Measurements from ENCODE around the gene GIPC2. TPM values are rescaled to one million over a fixed set of nuclear protein-coding genes. Genes with fewer than 3 reads are reported as not detected.

Gene GIPC2
- total and polyA plus RNA-seq, 10 of the 15 experiments (the other 5 are each of a cell fraction or from before 2014, with no cell fraction given) = 0.03 to 0.23 (median 0.06) TPM; not detected in 2

DNA sequence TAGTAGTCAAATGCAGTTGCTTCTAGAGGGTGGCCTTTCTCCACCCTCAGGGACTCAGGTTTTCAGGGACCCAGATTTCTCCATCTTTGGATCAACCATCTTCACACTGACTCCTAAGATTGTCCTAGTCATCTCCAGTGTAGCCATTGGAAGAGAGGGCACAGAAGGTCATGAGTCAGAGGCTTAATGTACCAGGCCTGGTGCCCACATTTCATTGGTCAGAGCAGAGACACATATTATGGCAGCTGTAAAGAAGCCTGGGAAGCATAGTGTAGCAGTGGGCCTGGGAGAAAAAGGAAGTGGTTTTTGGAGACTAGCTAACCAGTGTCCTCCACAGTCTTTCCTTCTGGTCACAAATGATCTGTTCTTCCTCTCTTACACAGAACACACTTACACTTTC, 122.5 kb downstream of the GIPC2 start:
- Histone ChIP-seq H2AFZ (ENCODE audit: control insufficient read depth, low read depth, low read length) (no peak overlapping the region), H4K20me1 (ENCODE audit: control insufficient read depth, insufficient read depth) (no peaks in the 10 kb centered on the region), H3K27ac (ENCODE audit: control insufficient read depth, insufficient read depth) (no peak overlapping the region), H3K79me2 (ENCODE audit: control insufficient read depth, insufficient read depth, low read length) (no peaks in the 10 kb centered on the region), H3K9me3 (replicated peaks; ENCODE audit: control insufficient read depth, insufficient read depth, low read length) (no peaks in the 10 kb centered on the region), H3K27me3 (replicated peaks in 1 of 2; ENCODE audit: control insufficient read depth in 2 of 2, insufficient read depth in 2 of 2, low read length in 1 of 2) (no peaks in the 10 kb centered on the region), H3K9ac (ENCODE audit: control insufficient read depth, insufficient read depth, low read length) (no peak overlapping the region), H3K4me3 (no peak overlapping the region), H3K4me2 (ENCODE audit: control insufficient read depth, insufficient read depth) (no peak overlapping the region), H3K4me1 (ENCODE audit: control insufficient read depth, insufficient read depth, low read length) (no peaks in the 10 kb centered on the region), H3K36me3 (ENCODE audit: control insufficient read depth in 2 of 2, insufficient read depth in 2 of 2, low read length in 1 of 2) (no peaks in the 10 kb centered on the region)
- intact Hi-C loops (cut with micrococcal nuclease; ENCODE audit: unreplicated experiment) = no loop called here
- FAIRE-seq (no peak), DNase-seq (ENCODE audit: low read depth, low spot score) (no peak), ATAC-seq (no peak)
- in situ Hi-C loops (cut with MboI) = no loop called here
- ChIA-PET RAD21 (ENCODE audit: unreplicated experiment) (no interaction called here), SMC1A (ENCODE audit: uncharacterized antibody, unreplicated experiment) (no interaction called here), CTCF (interaction anchor here (0.8 kb wide), 1 partner anchor 37 kb away, joined by 3 read pairs; no protein-coding TSS in a partner anchor), POLR2A (no interaction called here)
- BruUV-seq (replicated peaks) = no TSS peak
- no peak for TF ChIP-seq HDAC2 (IDR thresholded peaks at IDR 0.05)

DNA sequence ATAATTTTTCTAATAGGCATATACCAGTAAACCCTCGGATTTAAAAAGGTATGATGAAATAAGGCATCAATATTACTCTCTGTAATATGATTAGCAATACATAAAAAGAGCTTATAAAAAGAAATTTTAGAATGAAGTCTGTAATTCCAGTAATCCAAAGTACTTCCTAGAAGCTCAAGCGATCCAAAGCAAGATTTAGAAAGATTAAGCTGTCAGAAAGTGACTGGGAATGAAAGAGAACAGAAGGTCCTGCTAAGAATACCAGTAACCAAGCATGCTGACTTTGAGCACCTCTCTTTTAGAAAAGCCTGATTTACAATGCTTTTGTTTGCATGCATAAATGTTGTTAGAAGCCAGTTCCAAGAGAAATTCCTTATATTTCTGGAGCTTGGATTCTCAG, 125.1 kb downstream of the GIPC2 start:
- no peaks in the 10 kb centered on the region for H3K9me3 ChIP-seq (replicated peaks; ENCODE audit: control insufficient read depth, insufficient read depth, low read length)
- ATAC-seq (no peak), FAIRE-seq (no peak), DNase-seq (ENCODE audit: low read depth, low spot score) (no peak)
- SMC1A ChIA-PET (ENCODE audit: uncharacterized antibody, unreplicated experiment) = interaction anchor here (1.0 kb wide), 1 partner anchor 9 kb away, joined by 3 read pairs; no protein-coding TSS in a partner anchor
- intact Hi-C loops (cut with micrococcal nuclease; ENCODE audit: unreplicated experiment) = no loop called here
- no peaks in the 10 kb centered on the region for H3K4me1 ChIP-seq (ENCODE audit: control insufficient read depth, insufficient read depth, low read length)
- H2AFZ ChIP-seq (ENCODE audit: control insufficient read depth, low read depth, low read length) = no peak overlapping the region
- RAD21 ChIA-PET (ENCODE audit: unreplicated experiment) = no interaction called here
- H3K9ac ChIP-seq (ENCODE audit: control insufficient read depth, insufficient read depth, low read length) = no peak overlapping the region
- no peak overlapping the region for H3K27ac ChIP-seq (ENCODE audit: control insufficient read depth, insufficient read depth)
- no peak overlapping the region for H3K4me2 ChIP-seq (ENCODE audit: control insufficient read depth, insufficient read depth)
- no peaks in the 10 kb centered on the region for H4K20me1 ChIP-seq (ENCODE audit: control insufficient read depth, insufficient read depth)
- 0% methylated on average over 2 of the region's 2 CpGs for WGBS (ENCODE audit: insufficient coverage, insufficient replicate concordance, low lambda C conversion rate, missing lambda C conversion rate)
- no TSS peak for BruUV-seq (replicated peaks)
- H3K79me2 ChIP-seq (ENCODE audit: control insufficient read depth, insufficient read depth, low read length) = no peaks in the 10 kb centered on the region
- no peaks in the 10 kb centered on the region for H3K27me3 ChIP-seq (replicated peaks in 1 of 2; ENCODE audit: control insufficient read depth in 2 of 2, insufficient read depth in 2 of 2, low read length in 1 of 2)
- H3K36me3 ChIP-seq (ENCODE audit: control insufficient read depth in 2 of 2, insufficient read depth in 2 of 2, low read length in 1 of 2) = no peaks in the 10 kb centered on the region
- CTCF ChIA-PET = no interaction called here
- TF ChIP-seq CHD2 (IDR thresholded peaks at IDR 0.05; ENCODE audit: borderline replicate concordance, low read depth, low read length) (no peak), NFYA (IDR thresholded peaks at IDR 0.05; ENCODE audit: borderline replicate concordance, low read depth, low read length) (no peak), ATF7 (IDR thresholded peaks at IDR 0.05; ENCODE audit: low read depth) (no peak), CREM (IDR thresholded peaks at IDR 0.05; ENCODE audit: low read depth) (no peak), PAX5 (IDR thresholded peaks at IDR 0.05; ENCODE audit: borderline replicate concordance, low read depth, low read length) (no peak), IKZF2 (IDR thresholded peaks at IDR 0.05) (no peak), POU2F2 (IDR thresholded peaks at IDR 0.05; ENCODE audit: borderline replicate concordance, low read depth, low read length) (no peak), ZNF384 (IDR thresholded peaks at IDR 0.05; ENCODE audit: borderline replicate concordance, low read depth, low read length) (no peak), E2F8 (IDR thresholded peaks at IDR 0.05; ENCODE audit: low read depth, partially characterized antibody) (no peak), RCOR1 (conservative IDR thresholded peaks at IDR 0.05; ENCODE audit: low read depth, low read length) (no peak), RELA (IDR thresholded peaks at IDR 0.05; ENCODE audit: borderline replicate concordance, partially characterized antibody) (no peak), NFXL1 (IDR thresholded peaks at IDR 0.05; ENCODE audit: borderline replicate concordance) (no peak), TARDBP (IDR thresholded peaks at IDR 0.05; ENCODE audit: borderline replicate concordance) (no peak), KAT2A (conservative IDR thresholded peaks at IDR 0.05; ENCODE audit: control insufficient read depth, low read depth, low read length) (no peak), EED (IDR thresholded peaks at IDR 0.05; ENCODE audit: low read depth) (no peak), POLR2AphosphoS5 (IDR thresholded peaks at IDR 0.05; ENCODE audit: low read length) (no peak)
- in situ Hi-C loops (cut with MboI) = no loop called here
- POLR2A ChIA-PET = no interaction called here
- H3K4me3 ChIP-seq = no peak overlapping the region

Data from GM12878 (cell line).